IPS-20b (cell line): ENCODE results near the gene APBA2.

Source experiments
- H3K27ac ChIP-seq: one replicate; pipeline ENCODE4 v1.5.1; 2013; ENCODE audit warnings: low read length
- H3K27me3 ChIP-seq: 2 replicates; pipeline ENCODE4 v1.6.1; 2013; ENCODE audit warnings: mild to moderate bottlenecking, low read length, inconsistent platforms; ENCODE audit not compliant: insufficient read depth
- H3K36me3 ChIP-seq: 2 replicates; pipeline ENCODE4 v1.6.1; 2013; ENCODE audit warnings: low read depth, mild to moderate bottlenecking, inconsistent platforms, low read length, moderate library complexity; ENCODE audit not compliant: insufficient read depth
- H3K4me1 ChIP-seq: 2 replicates; pipeline ENCODE4 v1.6.1; 2013; ENCODE audit warnings: mild to moderate bottlenecking, control low read depth, inconsistent platforms, low read length, moderate library complexity; ENCODE audit not compliant: insufficient read depth
- H3K4me3 ChIP-seq: 2 replicates; pipeline ENCODE4 v1.5.1; 2013; ENCODE audit warnings: mild to moderate bottlenecking, low read length, inconsistent platforms
- H3K9ac ChIP-seq: 2 replicates; pipeline ENCODE4 v1.6.1; 2013; ENCODE audit warnings: low read depth, mild to moderate bottlenecking, inconsistent platforms, low read length, moderate library complexity
- H3K9me3 ChIP-seq: 2 replicates; pipeline ENCODE4 v1.6.1; 2013; ENCODE audit warnings: mild to moderate bottlenecking, low read depth, low read length, inconsistent platforms; ENCODE audit not compliant: insufficient read depth

The APBA2 gene

GRCh38 chr15:28975766-28976179, 90.0 kb downstream of the APBA2 start:
- no peaks in the 10 kb centered on the region for H3K36me3 ChIP-seq
- no peaks in the 10 kb centered on the region for H3K27me3 ChIP-seq
- H3K4me3 ChIP-seq = no peak overlapping the region
- no peaks in the 10 kb centered on the region for H3K9me3 ChIP-seq
- no peak overlapping the region for H3K9ac ChIP-seq
- no peak overlapping the region for H3K27ac ChIP-seq
- no peaks in the 10 kb centered on the region for H3K4me1 ChIP-seq

GRCh38 chr15:28977377-28978010, 91.7 kb downstream of the APBA2 start:
- Histone ChIP-seq H3K36me3 (no peaks in the 10 kb centered on the region), H3K4me3 (no peak overlapping the region), H3K9me3 (no peaks in the 10 kb centered on the region), H3K27ac (no peak overlapping the region), H3K4me1 (no peaks in the 10 kb centered on the region), H3K9ac (no peak overlapping the region), H3K27me3 (no peaks in the 10 kb centered on the region)

- Histone ChIP-seq H3K27ac (no peak overlapping the region), H3K4me1 (no peaks in the 10 kb centered on the region)
Observed at GRCh38 chr15:28978011-28978378, 92.2 kb downstream of the APBA2 start.

GRCh38 chr15:28978661-28979060, 92.9 kb downstream of the APBA2 start:
- Histone ChIP-seq H3K9me3 (no peaks in the 10 kb centered on the region), H3K4me1 (no peaks in the 10 kb centered on the region; the same call in 1 of the 2 replicates), H3K36me3 (no peaks in the 10 kb centered on the region), H3K27ac (no peak overlapping the region), H3K9ac (no peak overlapping the region), H3K27me3 (no peaks in the 10 kb centered on the region), H3K4me3 (no peak overlapping the region)

More at GRCh38 chr15:28978011-28978378, 92.2 kb downstream of the APBA2 start:
- Histone ChIP-seq H3K9me3 (no peaks in the 10 kb centered on the region), H3K9ac (no peak overlapping the region), H3K4me3 (no peak overlapping the region), H3K27me3 (no peaks in the 10 kb centered on the region), H3K36me3 (no peaks in the 10 kb centered on the region)

GRCh38 chr15:28979208-28979841, 93.6 kb downstream of the APBA2 start:
- Histone ChIP-seq H3K9me3 (no peaks in the 10 kb centered on the region), H3K27ac (no peak overlapping the region), H3K9ac (no peak overlapping the region), H3K36me3 (no peaks in the 10 kb centered on the region), H3K4me1 (no peaks in the 10 kb centered on the region; the same call in 1 of the 2 replicates), H3K4me3 (no peak overlapping the region), H3K27me3 (no peaks in the 10 kb centered on the region)

- Histone ChIP-seq H3K36me3 (no peaks in the 10 kb centered on the region), H3K4me1 (no peaks in the 10 kb centered on the region; the same call in 1 of the 2 replicates), H3K27ac (no peak overlapping the region), H3K27me3 (no peaks in the 10 kb centered on the region), H3K9ac (no peak overlapping the region), H3K4me3 (no peak overlapping the region), H3K9me3 (no peaks in the 10 kb centered on the region)
Observed at GRCh38 chr15:28980709-28981350, 95.1 kb downstream of the APBA2 start.

- no peak overlapping the region for H3K27ac ChIP-seq
Observed at GRCh38 chr15:28981351-28981720, 95.6 kb downstream of the APBA2 start.

GRCh38 chr15:28981921-28982320, 96.1 kb downstream of the APBA2 start:
- no peaks in the 10 kb centered on the region for H3K36me3 ChIP-seq
- H3K27me3 ChIP-seq = no peaks in the 10 kb centered on the region
- no peak overlapping the region for H3K9ac ChIP-seq
- H3K27ac ChIP-seq = no peak overlapping the region
- no peaks in the 10 kb centered on the region; the same call in 1 of the 2 replicates for H3K4me1 ChIP-seq
- no peak overlapping the region for H3K4me3 ChIP-seq
- H3K9me3 ChIP-seq = no peaks in the 10 kb centered on the region

More at GRCh38 chr15:28981351-28981720, 95.6 kb downstream of the APBA2 start:
- Histone ChIP-seq H3K9me3 (no peaks in the 10 kb centered on the region), H3K4me3 (no peak overlapping the region), H3K9ac (no peak overlapping the region), H3K27me3 (no peaks in the 10 kb centered on the region), H3K4me1 (no peaks in the 10 kb centered on the region; the same call in 1 of the 2 replicates), H3K36me3 (no peaks in the 10 kb centered on the region)

- Histone ChIP-seq H3K36me3 (no peaks in the 10 kb centered on the region), H3K9ac (no peak overlapping the region), H3K27me3 (no peaks in the 10 kb centered on the region), H3K9me3 (no peaks in the 10 kb centered on the region), H3K27ac (no peak overlapping the region), H3K4me1 (no peaks in the 10 kb centered on the region; the same call in 1 of the 2 replicates), H3K4me3 (no peak overlapping the region)
Observed at GRCh38 chr15:28982886-28983285, 97.1 kb downstream of the APBA2 start.

- H3K36me3 ChIP-seq = no peaks in the 10 kb centered on the region
- no peak overlapping the region for H3K27ac ChIP-seq
- H3K4me3 ChIP-seq = no peak overlapping the region
- H3K9ac ChIP-seq = no peak overlapping the region
- no peaks in the 10 kb centered on the region for H3K9me3 ChIP-seq
- no peaks in the 10 kb centered on the region for H3K27me3 ChIP-seq
- no peaks in the 10 kb centered on the region; the same call in 1 of the 2 replicates for H3K4me1 ChIP-seq
Observed at GRCh38 chr15:28983432-28984311, 97.9 kb downstream of the APBA2 start.
